Activated naive CD8-positive, alpha-beta T cell treated with anti-CD3 and anti-CD28 coated beads, Interleukin-2, amount 50 U/mL, for 24 hours (primary cell): Measurements from ENCODE around the gene ADAMTS7.
A peak's percentile ranks its signal among the peaks of the same experiment; 100 is the strongest.
"Not testable (repeated sequence)": the region's sequence is repeated elsewhere in the genome, so short reads cannot be mapped to it uniquely, and the experiment has no call there.

Source experiments
- ATAC-seq: fragments of 150-1000 bp; cut with Tn5 transposase; one replicate; pipeline ENCODE4 v1.10.0; 2021
- DNase-seq: peaks from one replicate; pipeline ENCODE4 v3.0.0; 2021
- H3K27ac Mint-ChIP-seq: one replicate; pipeline ENCODE4 v1.8.0; 2021; ENCODE audit warnings: mild to moderate bottlenecking, mixed read lengths
- H3K27me3 Mint-ChIP-seq: one replicate; pipeline ENCODE4 v1.8.0; 2021; ENCODE audit warnings: mixed read lengths
- H3K36me3 Mint-ChIP-seq: one replicate; pipeline ENCODE4 v1.8.0; 2021; ENCODE audit warnings: low read depth, mixed read lengths
- H3K4me1 Mint-ChIP-seq: one replicate; pipeline ENCODE4 v1.8.0; 2021; ENCODE audit warnings: mixed read lengths
- H3K4me3 Mint-ChIP-seq: one replicate; pipeline ENCODE4 v1.8.0; 2021; ENCODE audit warnings: mild to moderate bottlenecking, moderate library complexity, mixed read lengths
- H3K9me3 Mint-ChIP-seq: one replicate; pipeline ENCODE4 v1.8.0; 2021; ENCODE audit warnings: mixed read lengths

The ADAMTS7 gene

DNA sequence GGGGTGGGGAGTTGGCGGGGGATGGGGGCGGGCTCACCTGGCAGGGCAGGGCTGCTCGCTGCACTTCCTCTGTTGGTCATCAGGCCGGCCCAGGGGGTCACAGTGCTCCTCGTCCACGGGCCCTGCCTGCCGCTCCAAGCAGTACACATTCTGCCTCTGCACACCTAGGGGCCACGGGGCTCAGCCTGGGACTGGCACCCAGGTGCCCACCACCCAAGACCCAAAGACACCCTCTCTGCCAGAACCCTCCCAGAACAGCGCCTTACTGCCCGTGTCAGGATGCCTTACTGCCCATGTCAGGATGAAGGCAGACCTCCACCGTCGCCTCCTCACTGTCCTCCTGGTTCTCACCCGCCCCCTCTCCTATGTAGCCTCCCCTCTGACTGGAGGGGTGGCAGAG lies 43.2 kb downstream of the ADAMTS7 start:
- Mint-ChIP-seq H3K9me3 (no peaks in the 10 kb centered on the region), H3K27ac (no peak overlapping the region), H3K4me1 (peaks cover 3% of the 10 kb centered on the region), H3K36me3 (no peaks in the 10 kb centered on the region), H3K4me3 (no peak overlapping the region), H3K27me3 (no peaks in the 10 kb centered on the region)
- ATAC-seq (no peak), DNase-seq (no peak)

- Mint-ChIP-seq H3K9me3 (no peaks in the 10 kb centered on the region), H3K4me1 (peaks cover 3% of the 10 kb centered on the region), H3K4me3 (no peak overlapping the region), H3K36me3 (no peaks in the 10 kb centered on the region), H3K27ac (no peak overlapping the region), H3K27me3 (no peaks in the 10 kb centered on the region)
- ATAC-seq (no peak), DNase-seq (no peak)
These were observed 43.8 kb downstream of the ADAMTS7 start for GRCh38 chr15:78767331-78767951.

DNA sequence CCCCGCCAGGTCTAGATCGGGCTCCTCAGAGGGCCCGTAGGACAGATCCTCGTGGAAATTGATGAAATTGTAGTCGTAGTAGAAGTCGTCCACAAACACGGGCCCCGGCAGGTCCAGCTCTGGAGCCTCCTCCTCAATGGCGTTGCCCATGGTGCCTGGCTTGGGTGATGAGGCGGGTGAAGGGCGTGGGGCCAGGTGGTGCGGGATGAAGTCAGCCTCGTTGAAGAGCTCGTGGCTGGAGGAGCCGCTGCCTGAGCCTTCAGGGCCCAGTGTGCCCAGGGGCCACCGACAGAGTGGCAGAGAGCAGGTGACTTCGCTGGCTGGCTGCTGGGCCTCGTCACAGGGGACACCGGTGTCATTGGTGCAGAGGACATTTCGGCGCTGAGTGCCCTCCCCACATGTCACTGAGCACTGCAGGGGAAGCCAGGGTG lies 44.6 kb downstream of the ADAMTS7 start:
- H3K27ac Mint-ChIP-seq, H3K36me3 Mint-ChIP-seq, H3K27me3 Mint-ChIP-seq, H3K4me3 Mint-ChIP-seq, ATAC-seq, H3K4me1 Mint-ChIP-seq, DNase-seq, H3K9me3 Mint-ChIP-seq: not testable (repeated sequence)

DNA sequence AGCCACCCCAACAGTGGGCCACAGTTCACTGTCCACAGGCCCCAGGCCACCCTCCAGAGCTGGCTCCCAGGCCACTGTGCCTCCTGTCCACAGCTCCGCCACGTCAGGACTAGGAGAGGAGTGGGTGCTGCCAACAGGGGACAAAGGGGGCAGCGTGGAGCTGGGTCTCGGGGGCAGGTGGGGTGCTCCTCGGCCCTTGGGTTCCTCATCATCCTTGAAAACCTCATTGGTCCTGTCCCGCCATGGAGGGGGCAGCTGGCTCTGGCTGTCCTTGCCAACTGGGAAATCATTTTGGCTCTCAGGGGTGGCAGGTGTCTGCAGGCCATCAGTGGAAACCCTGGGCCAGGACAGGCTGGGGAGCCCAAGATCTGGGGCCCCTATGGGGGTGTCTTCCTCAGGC lies 45.2 kb downstream of the ADAMTS7 start:
- no peak for ATAC-seq

DNA sequence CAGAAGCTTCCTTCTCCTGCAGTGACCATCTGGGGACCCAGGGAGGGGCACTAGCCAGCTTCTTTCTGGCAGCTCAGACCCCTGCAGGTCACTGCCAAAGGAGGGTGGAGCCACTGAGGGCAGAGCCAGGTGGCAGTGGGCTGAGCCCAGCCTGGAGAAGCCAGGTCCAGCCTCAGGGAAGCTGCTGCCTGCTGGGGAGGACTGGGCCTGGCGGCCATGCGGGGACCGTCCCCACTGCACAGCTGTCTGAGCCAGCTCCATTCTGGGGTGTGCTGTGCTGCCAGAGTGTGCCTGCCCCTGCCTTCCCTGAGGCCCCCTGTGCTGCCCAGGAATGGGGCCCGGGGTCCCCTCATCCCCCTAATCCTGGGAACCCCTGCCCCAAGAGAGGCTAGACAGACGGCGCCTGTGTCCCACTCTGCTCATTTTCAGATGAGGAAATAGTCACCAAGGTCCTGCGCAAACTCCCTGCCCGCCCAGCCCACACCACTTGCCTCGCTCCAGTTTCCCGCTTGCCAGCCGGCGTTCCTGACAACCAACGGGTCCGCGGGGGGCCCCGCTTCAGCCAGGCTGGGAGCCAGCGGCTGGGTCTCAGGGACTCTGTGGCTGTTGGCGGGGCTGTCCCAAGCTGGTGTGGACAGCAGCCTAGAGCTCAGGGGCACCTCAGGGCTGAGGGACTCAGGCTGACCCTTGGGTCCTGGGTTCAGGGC lies 46.0 kb downstream of the ADAMTS7 start:
- ATAC-seq, H3K27ac Mint-ChIP-seq, H3K9me3 Mint-ChIP-seq, H3K4me3 Mint-ChIP-seq, H3K36me3 Mint-ChIP-seq, DNase-seq, H3K27me3 Mint-ChIP-seq: not testable (repeated sequence)
- H3K4me1 Mint-ChIP-seq: peaks cover 23% of the 10 kb centered on the region

More for the DNA sequence above, 45.2 kb downstream of the ADAMTS7 start:
- Mint-ChIP-seq H3K4me1 (peaks cover 15% of the 10 kb centered on the region), H3K27ac (no peak overlapping the region), H3K36me3 (no peaks in the 10 kb centered on the region), H3K27me3 (no peaks in the 10 kb centered on the region), H3K9me3 (no peaks in the 10 kb centered on the region), H3K4me3 (no peak overlapping the region)
- no peak for DNase-seq

GRCh38 chr15:78764340-78765153 lies 46.7 kb downstream of the ADAMTS7 start:
- H3K9me3 Mint-ChIP-seq, H3K4me3 Mint-ChIP-seq, H3K27me3 Mint-ChIP-seq, H3K27ac Mint-ChIP-seq, ATAC-seq, DNase-seq, H3K36me3 Mint-ChIP-seq: not testable (repeated sequence)
- peaks cover 29% of the 10 kb centered on the region for H3K4me1 Mint-ChIP-seq

DNA sequence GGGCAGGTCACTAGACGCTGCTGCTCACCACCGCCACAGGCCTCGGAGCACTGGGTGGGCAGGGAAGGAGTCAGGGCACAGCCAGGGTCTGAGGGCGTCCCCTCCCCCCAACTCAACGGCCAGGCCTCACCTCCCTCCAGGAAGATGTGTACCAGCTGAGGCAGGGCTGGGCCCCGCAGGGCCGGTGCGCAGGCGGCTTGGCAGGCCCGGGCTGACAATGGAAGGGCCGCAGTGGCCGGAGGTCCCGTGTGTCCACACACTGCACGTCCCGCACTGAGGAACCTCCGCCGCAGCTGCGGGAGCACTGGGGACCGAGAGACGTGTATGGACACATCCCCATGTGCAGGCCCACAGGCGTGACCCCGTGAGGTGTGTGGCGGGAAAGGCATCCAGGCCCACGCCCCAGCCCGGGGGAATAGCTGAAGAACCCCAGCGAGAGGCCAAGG lies 47.4 kb downstream of the ADAMTS7 start:
- Mint-ChIP-seq H3K4me1 (peaks cover 33% of the 10 kb centered on the region), H3K4me3 (no peak overlapping the region), H3K9me3 (no peaks in the 10 kb centered on the region), H3K27ac (no peak overlapping the region), H3K27me3 (no peaks in the 10 kb centered on the region), H3K36me3 (no peaks in the 10 kb centered on the region)
- DNase-seq (no peak), ATAC-seq (no peak)

DNA sequence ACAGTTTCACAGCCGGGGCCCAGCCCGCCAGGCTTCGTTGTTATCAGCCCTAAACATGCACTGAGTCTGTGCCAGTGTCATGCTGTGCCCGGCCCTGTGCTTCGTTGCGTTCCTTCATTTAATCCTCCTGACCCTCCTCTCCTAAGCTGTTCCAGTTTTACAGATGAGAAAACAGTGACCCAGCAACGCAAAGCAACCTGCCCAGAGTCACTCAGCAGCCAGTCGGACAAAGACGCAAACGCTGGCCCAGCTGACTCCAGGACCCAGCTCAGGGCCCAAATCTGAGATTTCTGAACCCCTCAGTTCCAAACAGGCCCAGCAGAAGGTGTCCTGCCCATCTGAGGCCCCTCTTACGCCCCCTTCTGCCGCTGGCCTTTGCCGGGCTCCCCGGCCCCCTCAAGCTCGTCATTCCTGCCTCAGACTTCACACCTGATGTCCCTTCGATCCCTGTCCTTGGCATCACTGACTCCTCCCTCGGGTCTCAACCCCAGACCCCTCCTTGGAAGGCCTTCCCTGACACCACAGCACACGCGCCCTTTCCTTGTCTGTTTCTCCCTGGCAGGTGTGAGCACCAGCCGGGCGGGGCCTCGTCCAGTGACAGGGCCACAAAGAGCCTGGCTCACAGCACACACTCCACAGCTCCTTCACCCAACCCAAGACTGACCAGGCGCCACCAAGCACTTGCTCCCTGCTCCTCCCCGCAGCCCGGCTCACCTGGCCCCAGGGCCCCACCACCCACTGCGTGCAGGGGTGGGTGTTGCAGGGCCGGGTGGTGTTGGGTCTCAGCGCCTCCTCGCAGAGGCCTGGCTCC lies 48.1 kb downstream of the ADAMTS7 start:
- H3K27ac Mint-ChIP-seq: peak overlapping the region; percentile 73
- no peaks in the 10 kb centered on the region for H3K36me3 Mint-ChIP-seq
- no peak overlapping the region for H3K4me3 Mint-ChIP-seq
- peaks cover 36% of the 10 kb centered on the region for H3K4me1 Mint-ChIP-seq
- ATAC-seq (no peak), DNase-seq (no peak)
- H3K9me3 Mint-ChIP-seq: no peaks in the 10 kb centered on the region
- no peaks in the 10 kb centered on the region for H3K27me3 Mint-ChIP-seq

- not testable (repeated sequence) for ATAC-seq, H3K36me3 Mint-ChIP-seq, DNase-seq, H3K27me3 Mint-ChIP-seq, H3K4me3 Mint-ChIP-seq, H3K9me3 Mint-ChIP-seq
- H3K27ac Mint-ChIP-seq: peak overlapping the region; percentile 90
- peaks cover 41% of the 10 kb centered on the region for H3K4me1 Mint-ChIP-seq
These were observed 48.8 kb downstream of the ADAMTS7 start for GRCh38 chr15:78762386-78762961.

DNA sequence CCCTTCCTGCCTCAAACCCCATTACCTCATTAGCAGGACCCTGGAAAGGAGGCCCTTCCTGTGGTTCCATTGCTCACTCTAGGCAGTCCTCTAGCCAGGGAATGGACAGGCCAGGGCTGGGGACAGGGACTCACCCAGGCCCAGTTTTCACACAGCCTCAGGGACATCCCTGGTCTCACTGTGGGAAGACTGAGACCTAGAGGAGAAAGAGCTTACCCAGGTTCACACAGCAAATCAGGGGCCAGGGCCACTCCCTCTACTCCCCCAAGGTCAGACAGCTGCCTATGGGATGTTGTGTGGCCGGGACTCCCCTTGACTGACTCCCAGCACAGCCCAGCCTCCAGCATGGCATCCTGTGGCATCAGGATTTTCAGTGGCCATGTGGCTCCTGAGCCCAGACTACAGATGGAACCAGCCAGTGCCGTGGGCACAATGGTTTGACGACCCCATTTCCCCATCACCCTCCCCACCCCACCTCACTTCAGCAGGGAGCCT lies 49.3 kb downstream of the ADAMTS7 start:
- no peaks in the 10 kb centered on the region for H3K36me3 Mint-ChIP-seq
- H3K27me3 Mint-ChIP-seq: no peaks in the 10 kb centered on the region
- no peaks in the 10 kb centered on the region for H3K9me3 Mint-ChIP-seq
- peak overlapping the region; percentile 90 for H3K27ac Mint-ChIP-seq
- H3K4me3 Mint-ChIP-seq: peak overlapping the region; percentile 40
- H3K4me1 Mint-ChIP-seq: peaks cover 46% of the 10 kb centered on the region
- ATAC-seq (no peak), DNase-seq (no peak)

DNA sequence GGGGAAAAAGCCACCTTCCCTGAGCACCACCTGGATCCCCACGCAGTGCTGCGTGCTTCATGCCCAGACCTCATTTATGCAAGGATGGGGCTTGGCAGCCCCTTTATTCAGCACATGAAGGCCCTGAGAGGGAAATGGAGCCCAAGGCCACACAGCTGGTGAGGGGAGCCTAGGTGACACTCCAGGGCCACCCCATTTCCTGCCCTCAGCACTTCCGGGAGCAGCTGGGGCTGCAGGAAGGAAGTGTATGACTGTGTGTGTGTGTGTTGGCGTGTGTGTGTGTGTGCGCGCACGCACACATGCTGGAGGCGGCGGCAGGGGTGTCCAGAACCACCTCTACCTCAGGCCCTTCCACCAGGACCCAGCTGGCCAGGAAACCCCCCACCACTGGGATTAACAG lies 49.8 kb downstream of the ADAMTS7 start:
- ATAC-seq (peak; percentile 73), DNase-seq (peak; percentile 77)
- peak overlapping the region; percentile 40 for H3K4me3 Mint-ChIP-seq
- H3K9me3 Mint-ChIP-seq, H3K36me3 Mint-ChIP-seq, H3K27me3 Mint-ChIP-seq: not testable (repeated sequence)
- peak overlapping the region; percentile 90 for H3K27ac Mint-ChIP-seq
- H3K4me1 Mint-ChIP-seq: peaks cover 49% of the 10 kb centered on the region

- Mint-ChIP-seq H3K4me3 (peak overlapping the region; percentile 24), H3K36me3 (no peaks in the 10 kb centered on the region), H3K4me1 (peaks cover 53% of the 10 kb centered on the region), H3K27me3 (no peaks in the 10 kb centered on the region), H3K27ac (peak overlapping the region; percentile 90), H3K9me3 (no peaks in the 10 kb centered on the region)
- DNase-seq: no peak
- no peak for ATAC-seq
These were observed 50.2 kb downstream of the ADAMTS7 start for GRCh38 chr15:78761020-78761419.

DNA sequence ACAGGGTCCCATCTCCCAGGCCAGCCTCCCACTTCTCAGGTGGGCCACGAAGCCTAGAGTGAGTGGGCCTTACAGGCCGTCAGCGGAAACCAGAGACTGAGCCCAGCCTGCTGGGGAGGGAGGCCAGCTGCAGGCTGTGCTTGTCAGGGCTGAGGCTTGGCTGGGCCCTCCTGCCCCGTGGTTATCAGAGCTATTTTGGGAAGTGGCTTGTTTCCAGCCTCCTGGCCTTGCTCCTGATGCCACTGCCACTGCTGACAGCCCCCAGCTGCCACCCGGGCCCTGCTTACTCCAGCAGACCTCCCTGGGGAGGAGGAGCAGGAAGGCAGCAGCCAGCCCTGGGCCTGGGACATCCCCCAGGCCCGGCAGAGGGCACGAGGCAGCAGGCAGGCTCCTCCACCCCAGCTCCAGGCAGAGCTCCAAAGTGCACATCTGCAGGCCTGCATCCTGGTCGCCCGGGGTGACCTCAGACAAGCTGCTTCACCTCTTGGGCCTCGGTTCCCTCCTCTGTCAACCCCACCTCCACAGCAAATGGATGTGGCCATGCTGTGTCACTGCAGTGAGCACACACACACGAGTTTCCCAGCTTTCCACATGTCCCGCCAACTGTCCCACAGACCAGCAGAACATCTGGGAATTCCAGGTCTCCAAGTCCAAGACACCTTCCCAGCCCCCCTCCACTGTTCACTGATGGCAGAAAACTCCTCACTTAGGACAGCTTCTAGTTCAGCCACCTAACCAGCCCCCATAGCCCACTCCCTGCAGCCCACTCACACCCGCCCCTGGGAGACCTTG lies 51.0 kb downstream of the ADAMTS7 start:
- ATAC-seq, H3K9me3 Mint-ChIP-seq, H3K4me3 Mint-ChIP-seq, H3K36me3 Mint-ChIP-seq, H3K27me3 Mint-ChIP-seq, DNase-seq: not testable (repeated sequence)
- H3K4me1 Mint-ChIP-seq: peaks cover 56% of the 10 kb centered on the region
- H3K27ac Mint-ChIP-seq: peak overlapping the region; percentile 80
